NOMO-1 treated with dmso at 0.1 percent for 144 hours (cell line): ENCODE data around the gene TAF1B.
"Not testable (repeated sequence)": the region's sequence is repeated elsewhere in the genome, so short reads cannot be mapped to it uniquely, and the experiment has no call there.

Source experiments
- DNase-seq: peaks from one replicate; lab custom pipeline; 2025; ENCODE audit not compliant: unreplicated experiment; lab: John Stamatoyannopoulos, UW

TAF1B gene

GRCh38 chr2:9879455-9880194 is 36.4 kb downstream of the TAF1B start:
- DNase-seq = no peak

- DNase-seq = no peak
These were observed 40.6 kb downstream of the TAF1B start for GRCh38 chr2:9883897-9884296.

- DNase-seq = no peak
These were observed 41.2 kb downstream of the TAF1B start for GRCh38 chr2:9884436-9884835.

GRCh38 chr2:9885036-9885684 is 41.9 kb downstream of the TAF1B start:
- DNase-seq = no peak

- no peak for DNase-seq
These were observed 44.2 kb downstream of the TAF1B start for GRCh38 chr2:9887513-9887912.

GRCh38 chr2:9889812-9890261 is 46.6 kb downstream of the TAF1B start:
- no peak for DNase-seq

GRCh38 chr2:9892236-9892635 is 49.0 kb downstream of the TAF1B start:
- no peak for DNase-seq

- no peak for DNase-seq
These were observed 52.7 kb downstream of the TAF1B start for GRCh38 chr2:9895669-9896590.

- DNase-seq = no peak
These were observed 54.1 kb downstream of the TAF1B start for GRCh38 chr2:9897331-9897737.

- no peak for DNase-seq
These were observed 54.6 kb downstream of the TAF1B start for GRCh38 chr2:9897846-9898245.

GRCh38 chr2:9905413-9905812 is 62.1 kb downstream of the TAF1B start:
- no peak for DNase-seq

- DNase-seq = no peak
These were observed 64.1 kb downstream of the TAF1B start for GRCh38 chr2:9907402-9907801.

- no peak for DNase-seq
These were observed 65.4 kb downstream of the TAF1B start for GRCh38 chr2:9908639-9909038.

GRCh38 chr2:9909106-9909505 is 65.8 kb downstream of the TAF1B start:
- no peak for DNase-seq

GRCh38 chr2:9910699-9911098 is 67.4 kb downstream of the TAF1B start:
- DNase-seq = no peak

- no peak for DNase-seq
These were observed 69.2 kb downstream of the TAF1B start for GRCh38 chr2:9912468-9912867.

- DNase-seq = no peak
These were observed 71.3 kb downstream of the TAF1B start for GRCh38 chr2:9914384-9915065.

GRCh38 chr2:9918275-9918674 is 75.0 kb downstream of the TAF1B start:
- DNase-seq = no peak

GRCh38 chr2:9919512-9919911 is 76.2 kb downstream of the TAF1B start:
- no peak for DNase-seq

- DNase-seq = not testable (repeated sequence)
These were observed 83.7 kb downstream of the TAF1B start for GRCh38 chr2:9927020-9927419.

GRCh38 chr2:9937258-9937657 is 94.0 kb downstream of the TAF1B start:
- DNase-seq = no peak
